ENCODE data around the gene DLG1. TPM values are rescaled to one million over a fixed set of nuclear protein-coding genes. Genes with fewer than 3 reads are reported as not detected.

DLG1 gene
- total RNA-seq, 1 experiment from 2014 or later: 90.2 TPM

GRCh38 chr3:197337214-197337613, 38.8 kb upstream of the DLG1 start:
- Histone ChIP-seq H3K4me1 (ENCODE audit: control insufficient read depth, insufficient read depth, low read length) (no peaks in the 10 kb centered on the region), H3K4me3 (ENCODE audit: low read depth in 2 of 2, low read length in 2 of 2) (no peak overlapping the region), H3K27ac (ENCODE audit: low read length) (no peak overlapping the region), H3K27me3 (ENCODE audit: control insufficient read depth, insufficient read depth, low read length) (no peaks in the 10 kb centered on the region), H3K36me3 (ENCODE audit: control insufficient read depth, insufficient read depth, low read length) (no peaks in the 10 kb centered on the region), H3K9me3 (ENCODE audit: control insufficient read depth, insufficient read depth, low read depth, low read length) (no peaks in the 10 kb centered on the region)
- intact Hi-C loops (cut with micrococcal nuclease; ENCODE audit: unreplicated experiment): no loop called here
- in situ Hi-C loops (cut with HindIII; ENCODE audit: low pct_unique_long_range_greater_than_20kb, low sequenced_read_pairs): no loop called here
- no peak for TF ChIP-seq CTCF (IDR thresholded peaks at IDR 0.05)
- no peak for TF ChIP-seq POLR2AphosphoS5 (IDR thresholded peaks at IDR 0.05; ENCODE audit: low read depth, low read length)
- TF ChIP-seq TCF7L2 (IDR thresholded peaks at IDR 0.05; ENCODE audit: low read depth, low read length): no peak
- BruUV-seq (replicated peaks): no TSS peak
- ChIA-PET POLR2A (no interaction called here), CTCF (no interaction called here)
- DNase-seq (ENCODE audit: low read depth, low spot score) (no peak), ATAC-seq (no peak)

- no TSS peak for BruUV-seq (replicated peaks)
- DNase-seq (ENCODE audit: low read depth, low spot score) (no peak), ATAC-seq (no peak)
- Histone ChIP-seq H3K36me3 (ENCODE audit: control insufficient read depth, insufficient read depth, low read length) (no peaks in the 10 kb centered on the region), H3K27ac (ENCODE audit: low read length) (no peak overlapping the region), H3K27me3 (ENCODE audit: control insufficient read depth, insufficient read depth, low read length) (no peaks in the 10 kb centered on the region), H3K4me3 (ENCODE audit: low read depth in 2 of 2, low read length in 2 of 2) (no peak overlapping the region), H3K9me3 (ENCODE audit: control insufficient read depth, insufficient read depth, low read depth, low read length) (no peaks in the 10 kb centered on the region), H3K4me1 (ENCODE audit: control insufficient read depth, insufficient read depth, low read length) (no peaks in the 10 kb centered on the region)
- intact Hi-C loops (cut with micrococcal nuclease; ENCODE audit: unreplicated experiment) (no loop called here), in situ Hi-C loops (cut with HindIII; ENCODE audit: low pct_unique_long_range_greater_than_20kb, low sequenced_read_pairs) (no loop called here)
- ChIA-PET POLR2A (no interaction called here), CTCF (no interaction called here)
- TF ChIP-seq TCF7L2 (IDR thresholded peaks at IDR 0.05; ENCODE audit: low read depth, low read length): no peak
- no peak for TF ChIP-seq CTCF (IDR thresholded peaks at IDR 0.05)
- no peak for TF ChIP-seq SIN3A (IDR thresholded peaks at IDR 0.05; ENCODE audit: borderline replicate concordance, insufficient read depth, low read depth, low read length)
- TF ChIP-seq POLR2AphosphoS5 (IDR thresholded peaks at IDR 0.05; ENCODE audit: low read depth, low read length): no peak
- no peak for TF ChIP-seq REST (IDR thresholded peaks at IDR 0.05; ENCODE audit: insufficient read depth in 1 of 2, low read depth in 2 of 2, low read length in 1 of 2)
Measured at GRCh38 chr3:197336348-197336747, 37.9 kb upstream of the DLG1 start.
